HepG2 (cell line): Measurements from ENCODE around the gene ARHGEF16. TPM values are rescaled to one million over a fixed set of nuclear protein-coding genes. Genes with fewer than 3 reads are reported as not detected.

ENCODE experiments used
- ADNP ChIP-seq: sonication (generic); formaldehyde crosslinking; IDR thresholded peaks from 2 replicates; pipeline ENCODE4 v1.4.0; 2020; ENCODE audit warnings: missing genetic modification reagents
- BCL3 ChIP-seq: sonication (generic); formaldehyde crosslinking; IDR thresholded peaks from 2 replicates; pipeline ENCODE4 v1.5.1; 2020; ENCODE audit warnings: mild to moderate bottlenecking, missing genetic modification reagents, moderate library complexity
- CC2D1A ChIP-seq: sonication (generic); formaldehyde crosslinking; IDR thresholded peaks from 2 replicates; pipeline ENCODE4 v1.8.1; 2023; ENCODE audit warnings: mild to moderate bottlenecking, missing genetic modification reagents
- ELF4 ChIP-seq: sonication (generic); formaldehyde crosslinking; IDR thresholded peaks from 2 replicates; pipeline ENCODE4 v1.5.0; 2020; ENCODE audit warnings: missing genetic modification reagents, mild to moderate bottlenecking, moderate library complexity, borderline replicate concordance
- GMEB1 ChIP-seq: sonication (generic); formaldehyde crosslinking; IDR thresholded peaks from 2 replicates; pipeline ENCODE4 v1.5.1; 2020; ENCODE audit warnings: missing genetic modification reagents, mild to moderate bottlenecking, borderline replicate concordance
- ISL2 ChIP-seq: sonication (generic); formaldehyde crosslinking; IDR thresholded peaks from 2 replicates; pipeline ENCODE4 v1.5.0; 2020; ENCODE audit warnings: missing genetic modification reagents
- MAFF ChIP-seq: IDR thresholded peaks from 2 replicates; pipeline ENCODE4 v1.6.1; 2011; ENCODE audit warnings: low read depth, low read length, improper control_type of control experiment
- MIER2 ChIP-seq: IDR thresholded peaks from 2 replicates; pipeline ENCODE4 v1.6.1; 2016; ENCODE audit warnings: missing biosample characterization, missing genetic modification reagents
- REST ChIP-seq, 2 experiments: IDR thresholded peaks; 2 replicates each; pipeline ENCODE4 v1.6.1; 2011 to 2012; ENCODE audit warnings: low read length in 2 of 2, borderline replicate concordance in 1 of 2, low read depth in 1 of 2, mild to moderate bottlenecking in 1 of 2, moderate library complexity in 1 of 2
- SYNCRIP ChIP-seq: fragments of 200-400 bp; formaldehyde crosslinking; IDR thresholded peaks from 2 replicates; pipeline ENCODE4 v1.6.1; 2018; ENCODE audit warnings: mild to moderate bottlenecking, low read depth, low read length; ENCODE audit not compliant: insufficient read depth
- ZFP41 ChIP-seq: sonication (generic); formaldehyde crosslinking; IDR thresholded peaks from 2 replicates; pipeline ENCODE4 v1.4.0; 2020; ENCODE audit warnings: mild to moderate bottlenecking, missing genetic modification reagents, borderline replicate concordance
- ZHX1 ChIP-seq: sonication (generic); formaldehyde crosslinking; IDR thresholded peaks from 2 replicates; pipeline ENCODE4 v1.8.1; 2022; ENCODE audit warnings: low read depth, mild to moderate bottlenecking, missing genetic modification reagents
- ZNF605 ChIP-seq: sonication (generic); formaldehyde crosslinking; IDR thresholded peaks from 2 replicates; pipeline ENCODE4 v1.8.0; 2022; ENCODE audit warnings: mild to moderate bottlenecking, missing genetic modification reagents
- ZNF607 ChIP-seq: sonication (generic); formaldehyde crosslinking; IDR thresholded peaks from 2 replicates; pipeline ENCODE4 v1.5.1; 2020; ENCODE audit warnings: missing genetic modification reagents, mild to moderate bottlenecking, borderline replicate concordance
- polyA plus RNA-seq, 8 experiments: library from polyadenylated mRNA; depleted of rRNA in 3 of 8; stranded (reverse) in 7 of 8; unstranded in 1 of 8; fragments of >200 nt; fragmentation: Illumina TruSeq in 4 of 8; extraction: Trizol in 4 of 8; gene quantifications; 2 replicates each; pipeline versions ENCODE4 v1.2.1 to v1.2.3, GENCODE V29; 2011 to 2016; ENCODE audit warnings: low read depth in 4 of 8, missing spikeins in 1 of 8, mixed read lengths in 1 of 8; ENCODE audit not compliant: insufficient read depth in 1 of 8
- total RNA-seq, 5 experiments: library from RNA; depleted of rRNA; stranded (reverse); fragments of >200 nt; fragmentation: Illumina TruSeq; extraction: Trizol; gene quantifications; 2 replicates each; pipeline ENCODE4 v1.2.3, GENCODE V29; 2016; ENCODE audit warnings: low read depth in 1 of 5

The ARHGEF16 gene
- total and polyA plus RNA-seq, 2 of the 13 experiments (the other 11 are each of a cell fraction or from before 2014, with no cell fraction given): 20.3 to 39.9 TPM

GRCh38 chr1:3457910-3458883 is 3.7 kb downstream of the ARHGEF16 start (continued):
- TF ChIP-seq REST (IDR thresholded peaks at IDR 0.05; ENCODE audit: borderline replicate concordance in 1 of 2, low read depth in 1 of 2, low read length in 2 of 2): no peak
- no peak for TF ChIP-seq SYNCRIP
- TF ChIP-seq ZFP41 (CRISPR knock-in tag): no peak
- no peak for TF ChIP-seq ELF4
- TF ChIP-seq ISL2 (CRISPR knock-in tag): no peak
- peak; percentile 21; the same call in 1 of the 2 replicates for TF ChIP-seq ZNF607 (CRISPR knock-in tag)
- no peak for TF ChIP-seq ZHX1
- TF ChIP-seq MAFF: no peak
- TF ChIP-seq GMEB1 (CRISPR knock-in tag): no peak
- TF ChIP-seq MIER2 (CRISPR knock-in tag): no peak
- no peak for TF ChIP-seq ZNF605 (CRISPR knock-in tag)
- no peak for TF ChIP-seq BCL3 (CRISPR knock-in tag)
- no peak for TF ChIP-seq ADNP (CRISPR knock-in tag)
- no peak for TF ChIP-seq CC2D1A
